HCT116 (cell line): Measurements from ENCODE around the gene VSTM2B. TPM values are rescaled to one million over a fixed set of nuclear protein-coding genes. Genes with fewer than 3 reads are reported as not detected.

Experiments used
- ATAC-seq: fragments of 200-7000 bp; cut with Tn5 transposase; 2 replicates; pipeline ENCODE4 v1.9.1; 2020; ENCODE audit warnings: mild to moderate bottlenecking, moderate library complexity
- BruUV-seq: library from RNA; stranded (reverse); fragments of 400-500 nt; replicated peaks from 2 replicates; lab custom pipeline; 2021; lab: Mats Ljungman, UMichigan
- CTCF ChIA-PET: fragments of 300-600 bp; sonication (Branson Sonifier 250); formaldehyde crosslinking; loops from one replicate; lab custom pipeline; 2021; ENCODE audit warnings: antibody characterized with exemption; lab: Charles Lee
- POLR2A ChIA-PET: fragments of 300-600, 350-600 bp; sonication (Branson Sonifier 250); formaldehyde crosslinking; loops from one replicate; lab custom pipeline; 2021; ENCODE audit warnings: antibody characterized with exemption; lab: Charles Lee
- RAD21 ChIA-PET, 2 experiments: fragments of 300-600 bp; sonication (Branson Sonifier 250); formaldehyde crosslinking; loops; one replicate each; lab custom pipeline; 2023; ENCODE audit warnings: low total read pairs in 2 of 2; ENCODE audit not compliant: uncharacterized antibody in 2 of 2, unreplicated experiment in 2 of 2, low non-redundant PET in 1 of 2; lab: Charles Lee
- DNase-seq: peaks from one replicate; pipeline ENCODE4 v3.0.0-alpha.2; 2010; ENCODE audit warnings: low read depth, low spot score
- H2AFZ ChIP-seq: fragments of 200-600 bp; shearing (Covaris generic), sonication (generic); 2 replicates; pipeline ENCODE4 v1.6.1; 2017; ENCODE audit warnings: low read depth, mixed run types, mixed read lengths, antibody characterized with exemption, low read length; ENCODE audit not compliant: poor library complexity, severe bottlenecking
- H3K27ac ChIP-seq: 2 replicates; pipeline ENCODE4 v1.5.1; 2012; ENCODE audit warnings: low read depth, low read length
- H3K27me3 ChIP-seq: fragments of 200-600 bp; sonication (generic); 2 replicates; pipeline ENCODE4 v1.6.1; 2016; ENCODE audit warnings: mixed run types, low read length, mixed read lengths; ENCODE audit not compliant: insufficient read depth
- H3K36me3 ChIP-seq, 2 experiments: fragments of 200-500 bp in 1 of 2; fragments of 200-600 bp in 1 of 2; sonication (Bioruptor generic) in 1 of 2; sonication (generic) in 1 of 2; 2 replicates each; pipeline versions ENCODE4 v1.5.1 to v1.6.1; 2014 to 2016; ENCODE audit warnings: low read length in 2 of 2, inconsistent platforms in 1 of 2, mixed read lengths in 1 of 2, mixed run types in 1 of 2; ENCODE audit not compliant: insufficient read depth in 2 of 2, control insufficient read depth in 1 of 2
- H3K4me1 ChIP-seq, 2 experiments: fragments of 200-600 bp in 1 of 2; sonication (generic) in 1 of 2; 2 replicates each; pipeline versions ENCODE4 v1.5.1 to v1.6.1; 2012 to 2017; ENCODE audit warnings: low read length in 2 of 2, inconsistent platforms in 1 of 2, mild to moderate bottlenecking in 1 of 2, mixed read lengths in 1 of 2, mixed run types in 1 of 2, moderate library complexity in 1 of 2; ENCODE audit not compliant: insufficient read depth in 2 of 2, control insufficient read depth in 1 of 2
- H3K4me2 ChIP-seq: fragments of 200-600 bp; sonication (generic); 2 replicates; pipeline ENCODE4 v1.6.1; 2017; ENCODE audit warnings: mixed run types, low read length, mixed read lengths
- H3K4me3 ChIP-seq, 2 experiments: fragments of 200-600 bp in 1 of 2; sonication (generic) in 1 of 2; replicated peaks in 1 of 2; 2 replicates each; pipeline ENCODE4 v1.5.1; 2011 to 2016; ENCODE audit warnings: low read length in 2 of 2, control low read depth in 1 of 2, low read depth in 1 of 2, mild to moderate bottlenecking in 1 of 2, mixed read lengths in 1 of 2, mixed run types in 1 of 2
- H3K79me2 ChIP-seq: fragments of 200-600 bp; sonication (generic); 2 replicates; pipeline ENCODE4 v1.6.1; 2017; ENCODE audit warnings: mild to moderate bottlenecking, mixed run types, low read length, moderate library complexity, mixed read lengths; ENCODE audit not compliant: insufficient read depth
- H3K9ac ChIP-seq: fragments of 200-600 bp; sonication (generic); 2 replicates; pipeline ENCODE4 v1.6.1; 2016; ENCODE audit warnings: low read length, mixed read lengths
- H3K9me2 ChIP-seq: fragments of 200-600 bp; sonication (generic), shearing (Covaris generic); 2 replicates; pipeline ENCODE4 v1.6.1; 2017; ENCODE audit warnings: mixed run types, mild to moderate bottlenecking, moderate library complexity; ENCODE audit not compliant: insufficient read depth
- H3K9me3 ChIP-seq, 2 experiments: fragments of 200-500 bp in 1 of 2; fragments of 200-600 bp in 1 of 2; sonication (Bioruptor generic) in 1 of 2; sonication (generic) in 1 of 2; 2 replicates each; pipeline ENCODE4 v1.6.1; 2014 to 2017; ENCODE audit warnings: low read length in 2 of 2, mixed read lengths in 2 of 2, inconsistent platforms in 1 of 2, low read depth in 1 of 2, mild to moderate bottlenecking in 1 of 2, mixed run types in 1 of 2, moderate library complexity in 1 of 2; ENCODE audit not compliant: control insufficient read depth in 1 of 2, insufficient read depth in 1 of 2
- H4K20me1 ChIP-seq: fragments of 200-600 bp; sonication (generic), shearing (Covaris generic); 2 replicates; pipeline ENCODE4 v1.6.1; 2017; ENCODE audit warnings: mixed run types, mild to moderate bottlenecking, moderate library complexity; ENCODE audit not compliant: insufficient read depth
- CBX3 ChIP-seq: IDR thresholded peaks from 2 replicates; pipeline ENCODE4 v1.6.1; 2012; ENCODE audit warnings: low read depth
- CEBPB ChIP-seq: IDR thresholded peaks from 2 replicates; pipeline ENCODE4 v1.6.1; 2012; ENCODE audit warnings: low read depth
- ELF1 ChIP-seq: IDR thresholded peaks from 2 replicates; pipeline ENCODE4 v1.6.1; 2012; ENCODE audit warnings: low read depth, borderline replicate concordance
- FOSL1 ChIP-seq: IDR thresholded peaks from 2 replicates; pipeline ENCODE4 v1.6.1; 2012; ENCODE audit warnings: low read depth
- JUND ChIP-seq: IDR thresholded peaks from 2 replicates; pipeline ENCODE4 v1.6.1; 2012
- POLR2A ChIP-seq: IDR thresholded peaks from 2 replicates; pipeline ENCODE4 v1.7.0; 2011; ENCODE audit warnings: borderline replicate concordance; ENCODE audit not compliant: insufficient read depth, insufficient read length; ENCODE audit errors: extremely low read depth
- POLR2AphosphoS5 ChIP-seq: IDR thresholded peaks from 2 replicates; pipeline ENCODE4 v1.6.1; 2011; ENCODE audit warnings: mild to moderate bottlenecking, low read depth, low read length, moderate library complexity
- RAD21 ChIP-seq: IDR thresholded peaks from 2 replicates; pipeline ENCODE4 v1.6.1; 2012; ENCODE audit warnings: low read depth, mild to moderate bottlenecking
- SP1 ChIP-seq: IDR thresholded peaks from 2 replicates; pipeline ENCODE4 v1.6.1; 2012; ENCODE audit warnings: low read depth
- SRF ChIP-seq: IDR thresholded peaks from 2 replicates; pipeline ENCODE4 v1.6.1; 2012; ENCODE audit warnings: low read depth
- ZNF274 ChIP-seq: fragments of 200-500 bp; sonication (Bioruptor generic); IDR thresholded peaks from 2 replicates; pipeline ENCODE4 v1.6.1; 2014; ENCODE audit warnings: mild to moderate bottlenecking, low read depth, low read length, inconsistent platforms
- intact Hi-C: fragments of 100-400 bp; cut with micrococcal nuclease; formaldehyde crosslinking; loops from 2 replicates; pipeline ENCODE4 v1.10.0; 2022
- total RNA-seq: library from RNA; stranded (reverse); gene quantifications from one replicate; pipeline ENCODE4 v1.2.1, GENCODE V29; 2021; ENCODE audit not compliant: unreplicated experiment
- TF ChIP-seq, protein P1 (sequence below): IDR thresholded peaks from 2 replicates; pipeline ENCODE4 v1.6.1; 2011; ENCODE audit warnings: mild to moderate bottlenecking, low read length, moderate library complexity; ENCODE audit not compliant: insufficient replicate concordance; ENCODE audit errors: extremely low read depth
- TF ChIP-seq, protein P2 (sequence below), 3 experiments: fragments of 200-600 bp in 1 of 3; sonication (generic) in 1 of 3; IDR thresholded peaks in 2 of 3; conservative IDR thresholded peaks in 1 of 3; 2 replicates each; pipeline ENCODE4 v1.5.1; 2012 to 2017; ENCODE audit warnings: low read depth in 2 of 3, low read length in 2 of 3, antibody characterized with exemption in 1 of 3, borderline replicate concordance in 1 of 3, control low read depth in 1 of 3, mild to moderate bottlenecking in 1 of 3, mixed read lengths in 1 of 3, mixed run types in 1 of 3, moderate library complexity in 1 of 3; ENCODE audit not compliant: insufficient read depth in 1 of 3
- TF ChIP-seq, protein P3 (sequence below): IDR thresholded peaks from 2 replicates; pipeline ENCODE4 v1.6.1; 2012

The VSTM2B gene
- total RNA-seq, 1 experiment from 2014 or later = not detected

DNA sequence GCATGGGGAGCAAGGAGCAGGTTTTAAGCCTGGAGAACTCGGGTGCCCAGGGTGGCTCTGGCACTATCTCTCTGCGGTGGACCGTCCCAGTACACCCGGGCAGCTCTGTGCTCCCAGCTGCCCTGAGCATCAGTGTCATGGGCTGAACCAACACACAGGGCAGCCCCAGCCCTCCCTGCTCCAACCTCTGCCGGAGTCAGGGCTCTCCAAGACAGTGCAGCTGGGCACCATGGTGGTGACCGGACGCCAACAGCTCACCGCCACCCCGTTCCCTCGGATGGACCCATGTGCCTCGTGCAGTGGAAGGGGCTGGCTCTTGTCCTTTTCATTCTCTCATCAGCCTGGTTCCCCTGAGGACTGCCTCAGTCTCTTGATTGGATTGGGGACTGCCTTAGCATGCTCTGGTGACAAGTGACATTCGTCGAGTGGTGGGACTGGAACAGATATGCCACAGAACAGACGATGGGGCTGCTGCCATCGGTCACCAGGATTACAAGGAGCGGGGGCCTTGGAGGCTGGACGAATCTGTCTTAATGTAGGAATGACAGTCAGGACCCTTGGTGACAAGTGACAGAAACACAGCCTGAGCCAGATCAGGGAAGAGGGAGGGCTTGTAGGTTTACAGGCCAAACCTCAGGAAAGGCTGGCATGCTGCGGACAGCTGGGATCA lies 25.7 kb upstream of the VSTM2B start:
- Histone ChIP-seq H3K27me3 (peaks cover 16% of the 10 kb centered on the region; the same call in 1 of the 2 replicates), H3K36me3 (no peaks in the 10 kb centered on the region), H3K4me3 (no peak overlapping the region), H3K79me2 (no peaks in the 10 kb centered on the region), H4K20me1 (no peaks in the 10 kb centered on the region), H3K9ac (no peak overlapping the region), H3K27ac (no peak overlapping the region), H3K9me2 (no peaks in the 10 kb centered on the region), H3K9me3 (no peaks in the 10 kb centered on the region), H3K4me1 (no peaks in the 10 kb centered on the region), H2AFZ (no peak overlapping the region), H3K4me2 (no peak overlapping the region)
- RAD21 ChIA-PET = no interaction called here
- POLR2A ChIA-PET = no interaction called here
- TF ChIP-seq FOSL1 (no peak), POLR2AphosphoS5 (no peak), SP1 (no peak), RAD21 (no peak), POLR2A (no peak), ZNF274 (no peak), CEBPB (no peak), SRF (no peak), JUND (no peak), CBX3 (no peak), ELF1 (no peak)
- TF ChIP-seq, protein P1, sequence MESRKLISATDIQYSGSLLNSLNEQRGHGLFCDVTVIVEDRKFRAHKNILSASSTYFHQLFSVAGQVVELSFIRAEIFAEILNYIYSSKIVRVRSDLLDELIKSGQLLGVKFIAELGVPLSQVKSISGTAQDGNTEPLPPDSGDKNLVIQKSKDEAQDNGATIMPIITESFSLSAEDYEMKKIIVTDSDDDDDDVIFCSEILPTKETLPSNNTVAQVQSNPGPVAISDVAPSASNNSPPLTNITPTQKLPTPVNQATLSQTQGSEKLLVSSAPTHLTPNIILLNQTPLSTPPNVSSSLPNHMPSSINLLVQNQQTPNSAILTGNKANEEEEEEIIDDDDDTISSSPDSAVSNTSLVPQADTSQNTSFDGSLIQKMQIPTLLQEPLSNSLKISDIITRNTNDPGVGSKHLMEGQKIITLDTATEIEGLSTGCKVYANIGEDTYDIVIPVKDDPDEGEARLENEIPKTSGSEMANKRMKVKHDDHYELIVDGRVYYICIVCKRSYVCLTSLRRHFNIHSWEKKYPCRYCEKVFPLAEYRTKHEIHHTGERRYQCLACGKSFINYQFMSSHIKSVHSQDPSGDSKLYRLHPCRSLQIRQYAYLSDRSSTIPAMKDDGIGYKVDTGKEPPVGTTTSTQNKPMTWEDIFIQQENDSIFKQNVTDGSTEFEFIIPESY = no peak
- TF ChIP-seq, protein P2, sequence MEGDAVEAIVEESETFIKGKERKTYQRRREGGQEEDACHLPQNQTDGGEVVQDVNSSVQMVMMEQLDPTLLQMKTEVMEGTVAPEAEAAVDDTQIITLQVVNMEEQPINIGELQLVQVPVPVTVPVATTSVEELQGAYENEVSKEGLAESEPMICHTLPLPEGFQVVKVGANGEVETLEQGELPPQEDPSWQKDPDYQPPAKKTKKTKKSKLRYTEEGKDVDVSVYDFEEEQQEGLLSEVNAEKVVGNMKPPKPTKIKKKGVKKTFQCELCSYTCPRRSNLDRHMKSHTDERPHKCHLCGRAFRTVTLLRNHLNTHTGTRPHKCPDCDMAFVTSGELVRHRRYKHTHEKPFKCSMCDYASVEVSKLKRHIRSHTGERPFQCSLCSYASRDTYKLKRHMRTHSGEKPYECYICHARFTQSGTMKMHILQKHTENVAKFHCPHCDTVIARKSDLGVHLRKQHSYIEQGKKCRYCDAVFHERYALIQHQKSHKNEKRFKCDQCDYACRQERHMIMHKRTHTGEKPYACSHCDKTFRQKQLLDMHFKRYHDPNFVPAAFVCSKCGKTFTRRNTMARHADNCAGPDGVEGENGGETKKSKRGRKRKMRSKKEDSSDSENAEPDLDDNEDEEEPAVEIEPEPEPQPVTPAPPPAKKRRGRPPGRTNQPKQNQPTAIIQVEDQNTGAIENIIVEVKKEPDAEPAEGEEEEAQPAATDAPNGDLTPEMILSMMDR (IDR thresholded peaks at IDR 0.05 in 2 of 3, conservative IDR thresholded peaks at IDR 0.05 in 1 of 3; ENCODE audit: borderline replicate concordance in 1 of 3, insufficient read depth in 1 of 3, low read depth in 2 of 3, low read length in 2 of 3) = no peak
- TF ChIP-seq, protein P3, sequence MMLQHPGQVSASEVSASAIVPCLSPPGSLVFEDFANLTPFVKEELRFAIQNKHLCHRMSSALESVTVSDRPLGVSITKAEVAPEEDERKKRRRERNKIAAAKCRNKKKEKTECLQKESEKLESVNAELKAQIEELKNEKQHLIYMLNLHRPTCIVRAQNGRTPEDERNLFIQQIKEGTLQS = no peak
- CTCF ChIA-PET = no interaction called here
- DNase-seq = no peak
- intact Hi-C loops = no loop called here
- no peak for ATAC-seq
- BruUV-seq = no TSS peak
